Measurements from ENCODE around the gene TMPRSS2.

DNA sequence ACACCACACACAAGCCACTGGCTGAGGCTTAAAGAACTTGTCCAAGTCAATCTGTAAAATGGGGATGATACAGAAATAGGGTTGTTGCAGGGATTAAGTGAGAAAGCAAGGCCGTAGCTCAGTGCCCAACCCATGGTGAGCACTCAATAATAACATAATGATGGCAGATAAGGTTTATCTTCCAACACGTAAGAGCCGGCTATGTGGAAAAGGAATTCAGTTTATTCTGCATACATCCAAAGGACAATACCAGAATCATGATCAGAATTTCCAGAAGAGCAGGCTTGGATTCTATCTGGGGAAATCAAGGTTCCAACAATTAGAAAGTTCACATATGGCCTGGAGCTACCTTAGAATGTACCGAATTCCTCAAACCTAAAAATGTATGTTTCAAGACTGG lies 4.6 kb downstream of the TMPRSS2 start:
- no peak for TF ChIP-seq POLR2A (IDR thresholded peaks at IDR 0.05; ENCODE audit: borderline replicate concordance, extremely low read depth, insufficient read depth, insufficient read length)
- no peak for TF ChIP-seq ELF1 (IDR thresholded peaks at IDR 0.05; ENCODE audit: borderline replicate concordance, low read depth)
- no peak for TF ChIP-seq SIN3A (IDR thresholded peaks at IDR 0.05; ENCODE audit: low read depth)

Data from HCT116 (cell line).